GM19351 (cell line): ENCODE results near the gene MYOT.

Source experiments
- ATAC-seq: cut with Tn5 transposase; IDR thresholded peaks from one replicate; pipeline ENCODE4 v1.9.1; 2021; ENCODE audit warnings: mild to moderate bottlenecking, moderate library complexity; ENCODE audit not compliant: unreplicated experiment

Gene MYOT

GRCh38 chr5:137899493-137899892, 31.8 kb downstream of the MYOT start:
- no peak for ATAC-seq

DNA sequence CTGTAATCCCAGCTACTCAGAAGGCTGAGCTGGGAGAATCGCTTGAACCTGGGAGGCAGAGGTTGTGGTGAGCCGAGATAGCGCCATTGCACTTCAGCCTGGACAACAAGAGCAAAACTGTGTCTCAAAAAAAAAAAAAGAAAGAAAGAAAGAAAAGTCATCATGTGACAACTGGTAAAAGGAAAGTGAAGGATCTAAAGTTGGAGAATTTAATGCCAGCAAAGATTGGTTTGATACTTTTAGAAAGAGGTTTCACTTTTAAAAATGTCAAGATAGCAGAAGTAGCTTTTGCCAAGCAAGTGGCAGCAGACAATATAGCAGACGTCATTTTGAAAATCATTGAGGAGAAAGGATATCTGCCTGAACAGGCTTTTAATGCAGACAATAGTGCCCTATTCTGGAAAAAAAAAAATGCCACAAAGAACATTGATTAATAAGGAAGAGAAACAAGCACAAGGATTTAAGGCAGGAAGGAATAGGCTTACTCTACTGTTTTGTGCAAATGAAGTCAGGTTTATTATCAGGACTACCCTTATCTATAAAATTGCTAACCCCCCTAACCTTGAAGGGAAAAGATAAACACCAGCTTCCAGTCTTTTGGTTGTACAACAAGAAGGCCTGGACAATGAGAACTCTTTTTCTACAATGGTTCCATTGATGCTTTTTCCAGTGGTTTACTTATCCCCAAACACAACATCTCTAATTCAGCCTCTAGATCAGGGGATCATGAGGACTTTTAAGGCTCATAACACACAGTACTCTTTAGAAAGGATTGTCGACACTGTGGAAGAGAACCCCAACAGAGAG, 33.6 kb downstream of the MYOT start:
- no peak for ATAC-seq

GRCh38 chr5:137902408-137903133, 34.9 kb downstream of the MYOT start:
- ATAC-seq, result no peak

- no peak for ATAC-seq
Measured at GRCh38 chr5:137914758-137915157, 47.1 kb downstream of the MYOT start.

GRCh38 chr5:137916923-137917322, 49.3 kb downstream of the MYOT start:
- no peak for ATAC-seq

DNA sequence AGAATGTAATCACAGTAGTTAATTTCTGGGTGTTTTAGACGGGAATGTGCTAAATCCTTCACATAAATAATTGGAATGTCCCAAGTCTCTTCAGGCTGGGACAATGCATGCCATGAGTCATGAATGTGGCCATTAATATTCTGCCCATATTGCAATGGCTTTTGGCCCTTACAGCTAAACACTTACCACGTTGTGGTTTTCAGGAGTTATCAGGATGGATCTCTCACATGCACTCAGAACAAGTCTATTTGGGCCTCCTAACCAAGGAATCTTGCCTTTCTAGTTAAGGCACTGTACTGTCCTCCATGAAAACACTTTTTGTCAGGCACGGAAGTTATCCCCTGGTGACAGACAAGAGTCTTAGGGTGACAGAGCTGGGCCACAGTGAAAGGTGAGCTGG, 54.3 kb downstream of the MYOT start:
- ATAC-seq, result no peak

DNA sequence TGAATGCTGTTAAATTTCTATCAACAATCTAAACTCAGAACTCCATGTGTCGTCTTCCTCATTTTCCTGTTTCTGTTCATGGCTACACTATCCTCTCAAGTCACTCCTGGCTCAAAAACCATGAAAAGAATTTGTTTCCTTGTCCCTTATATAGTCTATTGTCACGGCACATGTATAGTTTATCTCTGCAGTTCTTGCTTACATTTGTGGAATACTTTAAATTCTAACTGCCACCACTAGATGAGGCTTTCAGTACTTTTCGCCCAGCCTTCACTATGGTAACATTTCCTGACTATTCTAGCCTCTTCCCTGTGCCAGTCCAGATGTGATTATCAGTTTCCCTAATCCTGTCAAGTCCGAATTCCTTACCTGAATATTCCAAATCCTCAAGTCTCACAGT, 56.2 kb downstream of the MYOT start:
- ATAC-seq, result no peak

GRCh38 chr5:137932800-137933199, 65.1 kb downstream of the MYOT start:
- ATAC-seq, result no peak

GRCh38 chr5:137933491-137933911, 65.8 kb downstream of the MYOT start:
- ATAC-seq, result no peak

DNA sequence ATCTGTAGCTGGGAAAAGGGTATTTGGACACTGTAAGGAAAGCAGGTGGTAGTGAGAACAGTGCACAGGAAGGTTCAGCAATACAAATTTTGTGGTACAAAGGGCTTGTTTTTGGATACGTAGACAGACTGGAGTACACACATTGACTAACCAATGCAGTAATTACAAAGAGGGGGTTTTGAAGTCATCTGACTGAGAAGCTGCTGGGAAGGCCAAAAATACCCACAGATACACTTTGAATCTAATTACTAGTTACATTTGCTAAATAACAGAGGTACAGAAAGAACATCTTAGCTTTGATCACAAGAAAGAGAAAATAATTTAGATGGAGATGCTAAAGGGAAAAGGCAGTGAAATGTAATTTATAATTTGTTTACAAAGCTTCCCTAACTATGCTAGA, 67.5 kb downstream of the MYOT start:
- ATAC-seq, result peak; percentile 58

- ATAC-seq, result no peak
Measured at GRCh38 chr5:137935694-137936093, 68.0 kb downstream of the MYOT start.
